Osteocyte (in vitro differentiated cells): Measurements from ENCODE around the gene ALS2CL. TPM values are rescaled to one million over a fixed set of nuclear protein-coding genes. Genes with fewer than 3 reads are reported as not detected.

ENCODE experiments used
- DNase-seq: peaks from one replicate; pipeline ENCODE4 v3.0.0; 2021; ENCODE audit warnings: mixed read lengths; ENCODE audit not compliant: unreplicated experiment; ENCODE audit errors: extremely low spot score
- H3K27ac Mint-ChIP-seq: one replicate; pipeline ENCODE4 v1.8.0; 2021; ENCODE audit warnings: mild to moderate bottlenecking, mixed read lengths; ENCODE audit not compliant: unreplicated experiment
- H3K27me3 Mint-ChIP-seq: one replicate; pipeline ENCODE4 v1.8.0; 2021; ENCODE audit warnings: mixed read lengths; ENCODE audit not compliant: unreplicated experiment
- H3K36me3 Mint-ChIP-seq: one replicate; pipeline ENCODE4 v1.8.0; 2021; ENCODE audit warnings: mixed read lengths; ENCODE audit not compliant: unreplicated experiment
- H3K4me1 Mint-ChIP-seq: one replicate; pipeline ENCODE4 v1.8.0; 2021; ENCODE audit warnings: mixed read lengths; ENCODE audit not compliant: unreplicated experiment
- H3K4me3 Mint-ChIP-seq: one replicate; pipeline ENCODE4 v1.8.0; 2021; ENCODE audit warnings: mild to moderate bottlenecking, moderate library complexity, mixed read lengths; ENCODE audit not compliant: unreplicated experiment
- H3K9me3 Mint-ChIP-seq: one replicate; pipeline ENCODE4 v1.8.0; 2021; ENCODE audit warnings: mixed read lengths; ENCODE audit not compliant: unreplicated experiment
- total RNA-seq: library from RNA; stranded (reverse); gene quantifications from 2 replicates; pipeline ENCODE4 v1.2.1, GENCODE V29; 2021
- TF ChIP-seq, protein P1 (sequence below): fragments of 200-600 bp; sonication (generic); IDR thresholded peaks from 2 replicates; pipeline ENCODE4 v1.5.0; 2021; ENCODE audit warnings: antibody characterized with exemption, mild to moderate bottlenecking, moderate library complexity

ALS2CL gene
- total RNA-seq, 1 donor from 2014 or later: 0.99 TPM

DNA sequence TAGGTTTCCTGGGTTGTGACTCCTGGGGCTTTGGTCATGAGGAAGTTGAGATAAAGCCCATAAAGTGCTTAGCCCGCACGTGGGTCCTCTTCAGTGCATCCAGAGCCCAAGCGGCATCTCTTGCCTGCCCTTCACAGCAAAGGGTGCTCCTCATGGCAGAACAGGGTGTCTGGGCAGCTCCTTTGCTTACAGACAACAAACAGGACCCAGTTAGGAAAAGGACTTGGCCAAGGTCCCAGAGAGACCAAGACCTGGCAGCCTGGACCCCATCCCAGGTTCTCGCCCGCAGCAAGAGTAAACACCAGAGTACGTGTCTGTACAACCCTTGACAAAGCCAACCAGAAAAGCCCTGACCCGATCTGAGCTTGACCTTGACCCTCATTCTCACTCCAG, 27.0 kb downstream of the ALS2CL start:
- peaks cover 4% of the 10 kb centered on the region for H3K27me3 Mint-ChIP-seq
- no peaks in the 10 kb centered on the region for H3K9me3 Mint-ChIP-seq
- H3K4me3 Mint-ChIP-seq: no peak overlapping the region
- TF ChIP-seq, protein P1, sequence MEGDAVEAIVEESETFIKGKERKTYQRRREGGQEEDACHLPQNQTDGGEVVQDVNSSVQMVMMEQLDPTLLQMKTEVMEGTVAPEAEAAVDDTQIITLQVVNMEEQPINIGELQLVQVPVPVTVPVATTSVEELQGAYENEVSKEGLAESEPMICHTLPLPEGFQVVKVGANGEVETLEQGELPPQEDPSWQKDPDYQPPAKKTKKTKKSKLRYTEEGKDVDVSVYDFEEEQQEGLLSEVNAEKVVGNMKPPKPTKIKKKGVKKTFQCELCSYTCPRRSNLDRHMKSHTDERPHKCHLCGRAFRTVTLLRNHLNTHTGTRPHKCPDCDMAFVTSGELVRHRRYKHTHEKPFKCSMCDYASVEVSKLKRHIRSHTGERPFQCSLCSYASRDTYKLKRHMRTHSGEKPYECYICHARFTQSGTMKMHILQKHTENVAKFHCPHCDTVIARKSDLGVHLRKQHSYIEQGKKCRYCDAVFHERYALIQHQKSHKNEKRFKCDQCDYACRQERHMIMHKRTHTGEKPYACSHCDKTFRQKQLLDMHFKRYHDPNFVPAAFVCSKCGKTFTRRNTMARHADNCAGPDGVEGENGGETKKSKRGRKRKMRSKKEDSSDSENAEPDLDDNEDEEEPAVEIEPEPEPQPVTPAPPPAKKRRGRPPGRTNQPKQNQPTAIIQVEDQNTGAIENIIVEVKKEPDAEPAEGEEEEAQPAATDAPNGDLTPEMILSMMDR: no peak
- peaks cover 21% of the 10 kb centered on the region for H3K4me1 Mint-ChIP-seq
- no peak overlapping the region for H3K27ac Mint-ChIP-seq
- H3K36me3 Mint-ChIP-seq: no peaks in the 10 kb centered on the region
- DNase-seq: no peak

DNA sequence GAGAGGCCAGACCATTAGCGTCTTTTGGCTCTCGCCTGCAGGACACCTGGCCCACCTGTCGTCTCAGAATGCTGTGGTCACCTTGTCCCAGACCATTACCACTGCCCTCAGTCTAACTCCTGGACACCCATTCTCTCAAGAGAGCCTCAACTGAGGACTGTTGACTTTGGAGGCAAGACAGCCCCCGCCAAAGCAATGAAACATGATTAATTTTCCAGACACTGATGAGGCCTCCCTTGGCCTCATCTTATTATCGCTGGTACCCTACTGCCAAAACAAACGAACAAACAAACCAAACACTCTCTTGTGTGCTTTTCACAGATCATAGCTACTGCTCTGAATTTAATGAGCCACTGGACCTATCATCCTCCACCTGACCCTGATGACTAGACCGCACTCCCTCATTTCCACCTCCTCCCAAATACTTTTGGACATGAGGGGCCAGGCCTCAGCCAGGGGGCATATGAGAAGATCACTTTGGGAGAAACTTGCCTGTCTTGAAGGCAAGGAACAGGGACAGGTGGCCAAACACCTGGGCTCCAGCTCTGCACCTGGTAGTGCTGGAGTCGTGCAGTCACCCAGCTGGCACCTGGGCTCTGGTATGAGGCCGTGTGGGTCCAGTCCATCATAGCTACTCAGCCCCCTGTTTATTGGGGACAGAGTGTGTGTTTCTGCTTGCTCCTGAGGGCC, 27.6 kb downstream of the ALS2CL start:
- no peak overlapping the region for H3K4me3 Mint-ChIP-seq
- peaks cover 25% of the 10 kb centered on the region for H3K4me1 Mint-ChIP-seq
- H3K36me3 Mint-ChIP-seq: no peaks in the 10 kb centered on the region
- H3K9me3 Mint-ChIP-seq: no peaks in the 10 kb centered on the region
- TF ChIP-seq, protein P1: no peak
- no peak overlapping the region for H3K27ac Mint-ChIP-seq
- no peak for DNase-seq
- H3K27me3 Mint-ChIP-seq: peaks cover 4% of the 10 kb centered on the region

DNA sequence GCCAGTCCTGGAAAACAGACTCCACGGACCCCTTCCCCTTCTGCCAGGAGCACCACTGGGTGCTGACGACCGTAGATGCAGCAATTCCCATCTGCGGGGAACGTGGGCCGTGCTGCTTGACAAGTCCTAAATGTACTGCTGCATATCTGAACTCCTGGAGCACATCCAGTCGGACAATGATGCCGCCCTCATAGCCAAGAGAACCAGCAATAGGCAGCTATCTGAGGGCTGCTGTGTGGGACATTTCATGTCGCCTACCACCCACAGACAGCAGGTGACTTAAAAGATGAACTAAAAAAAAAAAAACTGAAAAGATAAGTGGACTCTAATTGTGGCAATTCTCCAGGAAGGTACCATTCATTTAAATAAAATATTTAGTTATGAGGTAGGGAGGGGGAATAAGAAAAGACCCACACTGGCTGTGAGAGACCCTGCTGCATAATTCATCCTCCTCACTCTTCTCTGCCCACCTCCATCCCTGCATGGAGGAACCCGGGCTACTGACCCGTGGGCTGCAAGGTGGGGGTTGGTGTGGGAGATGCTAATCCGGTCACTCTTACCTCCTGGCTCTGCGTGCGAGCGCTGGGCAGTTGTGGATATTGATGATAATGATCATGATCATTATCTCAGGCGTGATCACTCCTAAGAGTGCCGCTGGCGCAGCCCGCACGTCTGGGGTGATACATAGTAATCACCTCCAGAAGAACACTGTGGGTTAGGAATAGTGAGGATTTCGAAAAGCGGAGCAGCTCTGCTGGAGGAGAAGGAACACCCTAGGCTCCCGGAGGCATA, 28.3 kb downstream of the ALS2CL start:
- Mint-ChIP-seq H3K4me3 (no peak overlapping the region), H3K36me3 (no peaks in the 10 kb centered on the region), H3K9me3 (no peaks in the 10 kb centered on the region), H3K4me1 (peaks cover 33% of the 10 kb centered on the region), H3K27me3 (peaks cover 4% of the 10 kb centered on the region), H3K27ac (no peak overlapping the region)
- TF ChIP-seq, protein P1: no peak
- DNase-seq: no peak

DNA sequence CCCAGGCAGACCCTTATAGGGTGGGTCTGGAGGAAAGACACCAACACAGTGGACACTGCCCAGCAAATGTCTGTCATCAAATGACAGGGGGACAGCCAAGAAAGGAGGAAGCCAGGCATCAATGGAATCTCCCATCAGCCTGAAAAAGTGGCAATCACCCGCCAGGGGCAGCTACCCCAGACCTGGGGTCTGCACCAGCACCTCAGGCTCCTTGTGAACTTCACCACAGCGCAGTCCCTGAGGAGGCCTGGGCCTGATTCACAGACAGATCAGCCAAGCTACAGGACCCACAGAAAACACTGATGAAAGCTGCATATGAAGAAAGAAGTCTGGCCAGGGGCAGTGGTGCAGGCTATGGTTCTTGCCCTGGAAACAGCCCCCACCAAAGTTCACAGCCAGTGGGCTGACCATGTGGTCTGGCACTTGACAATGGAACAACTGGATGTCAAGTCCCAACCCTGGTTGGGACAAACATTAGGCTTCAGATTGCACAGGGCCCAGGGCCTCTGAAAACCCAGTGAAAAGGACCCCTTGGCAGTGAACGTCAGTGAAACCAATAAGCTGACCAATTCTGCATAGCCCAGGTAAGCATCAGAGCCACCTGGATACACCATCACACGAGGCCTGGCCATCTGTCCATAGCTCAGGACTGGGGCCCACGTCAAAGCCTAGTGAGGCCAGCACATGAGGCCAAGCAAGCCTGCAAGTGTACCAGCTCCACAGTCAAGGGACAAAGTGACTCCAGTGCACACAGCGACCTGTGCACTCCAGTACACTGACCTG, 29.1 kb downstream of the ALS2CL start:
- DNase-seq: no peak
- Mint-ChIP-seq H3K4me1 (peaks cover 41% of the 10 kb centered on the region), H3K36me3 (no peaks in the 10 kb centered on the region), H3K9me3 (no peaks in the 10 kb centered on the region), H3K27ac (no peak overlapping the region), H3K27me3 (peaks cover 4% of the 10 kb centered on the region), H3K4me3 (no peak overlapping the region)
- TF ChIP-seq, protein P1: no peak
